Superior temporal gyrus (tissue), 1 donor: ENCODE measurements around the gene TEAD4.
"Not testable (repeated sequence)": the region's sequence is repeated elsewhere in the genome, so short reads cannot be mapped to it uniquely, and the experiment has no call there.

Experiments
- DNase-seq: peaks from one replicate; pipeline ENCODE4 v3.0.0-alpha.2; 2016; ENCODE audit errors: extremely low spot score

TEAD4 gene

GRCh38 chr12:3048540-3048939, 89.3 kb downstream of the TEAD4 start:
- no peak for DNase-seq

- DNase-seq: no peak
Observed at GRCh38 chr12:3049176-3049575, 90.0 kb downstream of the TEAD4 start.

GRCh38 chr12:3049611-3050249, 90.5 kb downstream of the TEAD4 start:
- DNase-seq: no peak

- DNase-seq: no peak
Observed at GRCh38 chr12:3054374-3054773, 95.2 kb downstream of the TEAD4 start.

- no peak for DNase-seq
Observed at GRCh38 chr12:3055026-3055703, 96.0 kb downstream of the TEAD4 start.

- DNase-seq: no peak
Observed at GRCh38 chr12:3055704-3056467, 96.7 kb downstream of the TEAD4 start.

- peak; percentile 40 for DNase-seq
Observed at GRCh38 chr12:3061059-3061458, 101.9 kb downstream of the TEAD4 start.

GRCh38 chr12:3061501-3062215, 102.5 kb downstream of the TEAD4 start:
- no peak for DNase-seq

GRCh38 chr12:3065300-3065699, 106.1 kb downstream of the TEAD4 start:
- no peak for DNase-seq

- DNase-seq: not testable (repeated sequence)
Observed at GRCh38 chr12:3065846-3066245, 106.6 kb downstream of the TEAD4 start.

- DNase-seq: no peak
Observed at GRCh38 chr12:3069714-3070113, 110.5 kb downstream of the TEAD4 start.

GRCh38 chr12:3071107-3071506, 111.9 kb downstream of the TEAD4 start:
- DNase-seq: no peak

- no peak for DNase-seq
Observed at GRCh38 chr12:3071710-3072109, 112.5 kb downstream of the TEAD4 start.

- DNase-seq: peak; percentile 90
Observed at GRCh38 chr12:3073438-3074250, 114.4 kb downstream of the TEAD4 start.

GRCh38 chr12:3075315-3075714, 116.1 kb downstream of the TEAD4 start:
- DNase-seq: no peak

- no peak for DNase-seq
Observed at GRCh38 chr12:3076730-3077571, 117.8 kb downstream of the TEAD4 start, which contains the start of gene TSPAN9. TSPAN9 (plus strand) TSS chr12:3077379; CDS start chr12:3201194, 123,815 bp downstream.

- DNase-seq: no peak
Observed at GRCh38 chr12:3077572-3078081, 118.4 kb downstream of the TEAD4 start.

GRCh38 chr12:3078086-3078820, 119.1 kb downstream of the TEAD4 start:
- DNase-seq: no peak

GRCh38 chr12:3081091-3081490, 121.9 kb downstream of the TEAD4 start:
- DNase-seq: no peak
